Activated T-cell treated with anti-CD3 and anti-CD28 coated beads, Interleukin-2, amount 50 U/mL, for 1 hour (primary cell): Measurements from ENCODE around the gene SRSF12.
"Not testable (repeated sequence)": the region's sequence is repeated elsewhere in the genome, so short reads cannot be mapped to it uniquely, and the experiment has no call there.

ENCODE experiments used
- DNase-seq: peaks from one replicate; pipeline ENCODE4 v3.0.0-alpha.2; 2020

The SRSF12 gene

DNA sequence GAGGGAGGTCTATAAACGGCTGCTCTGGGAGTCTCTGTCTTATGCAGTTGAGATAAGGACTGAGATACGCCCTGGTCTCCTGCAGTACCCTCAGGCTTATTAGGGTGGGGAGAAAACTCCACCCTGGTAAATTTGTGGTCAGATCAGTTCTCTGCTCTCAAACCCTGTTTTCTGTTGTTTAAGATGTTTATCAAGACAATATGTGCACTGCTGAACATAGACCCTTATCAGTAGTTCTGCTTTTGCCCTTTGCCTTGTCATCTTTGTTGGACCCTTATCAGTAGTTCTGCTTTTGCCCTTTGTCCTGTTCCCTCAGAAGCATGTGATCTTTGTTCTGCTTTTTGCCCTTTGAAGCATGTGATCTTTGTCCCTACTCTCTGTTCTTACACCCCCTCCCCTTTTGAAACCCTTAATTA is 10.4 kb upstream of the SRSF12 start:
- DNase-seq = not testable (repeated sequence)

DNA sequence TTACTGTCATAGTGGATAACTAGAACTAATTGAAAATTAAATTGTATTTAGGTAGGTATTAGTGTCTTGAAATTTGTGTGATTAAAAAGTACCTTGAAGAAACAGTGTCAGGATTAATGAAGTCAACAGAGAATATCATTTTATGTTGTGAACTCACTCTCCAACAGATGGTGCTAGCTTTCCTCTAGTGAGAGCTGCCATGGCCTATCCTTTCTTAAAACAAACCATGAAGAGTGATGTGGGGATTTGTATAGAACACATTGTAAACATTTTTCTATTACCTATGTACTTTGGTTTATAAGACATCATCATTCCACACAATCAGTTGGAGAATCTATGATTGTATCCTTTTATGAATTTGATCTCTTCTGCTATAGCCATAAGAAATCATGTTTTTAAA is 4.8 kb upstream of the SRSF12 start:
- DNase-seq = no peak

DNA sequence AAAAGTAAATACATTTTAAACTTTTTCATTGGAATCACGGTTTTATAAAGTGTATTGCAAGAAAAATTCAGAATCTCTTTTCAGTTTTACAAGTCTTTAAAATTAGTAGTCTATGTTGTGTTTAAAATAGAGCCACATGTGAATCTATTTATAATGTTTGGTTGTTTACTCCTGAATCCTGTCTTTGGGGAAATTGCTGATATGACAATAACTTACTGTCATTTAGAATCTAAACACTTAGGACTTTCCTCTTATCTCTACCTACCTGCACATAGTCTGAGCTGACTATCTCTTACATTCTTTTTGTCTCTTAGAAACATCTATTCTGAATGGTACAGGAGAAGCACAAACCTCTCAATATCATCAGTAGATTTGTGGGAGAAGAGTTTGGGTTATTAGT is 4.1 kb upstream of the SRSF12 start:
- DNase-seq = no peak

DNA sequence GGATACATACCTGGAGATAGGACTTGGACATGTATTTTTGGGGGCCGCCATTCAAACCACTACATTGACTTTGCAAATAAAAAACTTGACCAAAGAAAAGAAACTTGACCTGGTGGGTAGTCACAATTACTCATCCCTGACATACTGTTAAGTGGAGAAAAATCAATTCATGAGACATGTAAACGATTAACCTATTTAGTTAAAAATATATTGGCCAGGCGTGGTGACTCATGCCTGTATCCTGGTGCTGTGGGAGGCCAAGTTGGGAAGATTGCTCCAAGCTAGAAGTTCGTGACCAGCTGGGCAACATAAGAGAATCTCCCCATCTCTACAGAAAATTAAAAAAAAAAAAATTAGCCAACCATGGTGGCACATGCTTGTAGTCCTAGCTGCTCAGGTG is 2.5 kb upstream of the SRSF12 start:
- DNase-seq = no peak

DNA sequence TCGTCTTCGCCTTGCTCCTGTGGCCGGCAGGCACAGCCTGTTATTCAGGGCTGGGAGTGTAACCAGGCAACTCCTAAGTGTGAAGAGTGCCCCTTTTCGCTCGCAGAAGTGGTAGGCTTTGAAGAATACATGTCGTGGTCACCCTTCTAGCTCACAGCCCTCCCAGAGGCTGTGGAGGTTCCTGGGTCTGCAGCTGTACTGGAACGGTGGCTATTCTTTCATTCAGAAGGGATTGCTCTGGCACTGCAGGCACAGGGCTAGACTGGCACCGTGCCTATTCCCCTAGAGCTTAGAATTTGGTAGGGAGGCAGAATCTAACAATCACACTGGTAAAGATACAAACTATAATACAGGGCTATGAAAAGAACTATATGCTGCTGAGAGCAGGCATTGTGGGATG is 1.1 kb upstream of the SRSF12 start:
- no peak for DNase-seq

DNA sequence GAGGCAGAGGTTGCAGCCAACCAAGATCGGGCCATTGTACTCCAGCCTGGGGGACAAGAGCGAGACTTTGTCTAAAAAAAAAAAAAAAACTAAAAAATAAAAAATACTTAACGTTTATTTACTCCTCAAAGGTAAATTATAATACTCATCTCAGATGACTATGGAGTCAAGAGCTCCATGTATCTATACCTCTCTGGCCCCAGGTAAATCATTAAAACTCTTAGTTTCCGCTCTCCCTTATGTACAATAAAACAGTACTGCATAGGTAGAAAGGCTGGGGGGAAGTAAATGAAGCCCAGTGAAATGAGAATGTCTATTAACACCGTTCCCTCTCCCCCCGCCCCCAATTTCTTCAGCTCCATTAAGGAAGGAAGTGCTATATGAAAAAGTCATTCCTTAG is 1.2 kb downstream of the SRSF12 start:
- DNase-seq = no peak

DNA sequence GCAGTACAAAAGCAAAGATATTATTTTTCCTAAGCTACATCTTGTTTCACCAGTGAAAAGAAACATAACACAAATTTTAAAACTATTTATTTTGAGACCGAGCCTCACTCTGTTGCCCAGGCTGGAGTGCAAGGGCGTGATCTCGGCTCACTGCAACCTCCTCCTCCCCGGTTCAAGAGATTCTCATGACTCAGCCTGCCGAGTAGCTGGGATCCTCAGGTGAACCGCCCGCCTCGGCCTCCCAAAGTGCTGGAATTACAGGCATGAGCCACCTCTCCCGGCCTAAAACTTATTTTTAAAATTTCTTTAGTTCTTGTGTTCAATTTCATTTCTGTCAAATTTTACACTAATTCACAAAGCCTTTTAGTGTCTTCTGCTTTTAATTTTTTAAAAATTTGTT is 5.9 kb downstream of the SRSF12 start:
- no peak for DNase-seq

DNA sequence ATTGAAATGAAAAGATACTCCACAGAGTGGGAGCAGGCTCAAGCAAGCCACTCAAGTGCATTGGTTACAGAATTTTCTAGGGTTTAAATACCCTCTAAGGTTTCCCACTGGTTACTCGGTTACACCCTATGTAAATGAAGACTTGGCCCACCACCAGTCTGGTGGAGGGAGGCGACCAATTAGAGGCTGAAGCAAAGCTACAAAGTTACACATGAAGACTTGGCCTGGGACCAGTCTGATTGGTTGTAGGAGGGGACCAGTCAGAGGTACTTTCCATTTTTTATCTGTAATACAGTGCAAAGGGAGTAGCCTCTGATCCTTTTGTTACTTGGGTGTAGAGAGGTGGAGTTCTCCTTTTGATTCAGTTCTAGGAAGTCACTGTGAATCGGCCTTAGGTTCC is 7.6 kb downstream of the SRSF12 start:
- no peak for DNase-seq

DNA sequence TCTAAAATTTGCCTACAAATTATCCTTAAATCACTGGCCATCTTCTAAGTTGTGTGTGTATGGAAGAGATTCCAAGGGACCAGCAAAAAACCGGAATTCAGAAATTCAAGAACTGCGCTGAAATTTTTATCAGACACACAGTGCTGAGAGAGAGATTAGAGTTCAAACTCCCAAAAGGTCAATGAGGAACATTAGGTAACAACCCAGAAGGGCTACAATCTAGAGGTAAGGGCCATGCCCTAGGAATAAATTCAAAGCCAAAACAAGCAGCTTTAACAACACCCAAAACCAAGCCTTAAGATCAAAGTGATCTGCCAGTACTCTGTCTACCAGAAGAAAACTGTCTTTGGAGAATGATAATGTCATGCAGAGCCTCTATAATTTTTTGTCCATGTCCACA is 17.8 kb downstream of the SRSF12 start:
- no peak for DNase-seq

DNA sequence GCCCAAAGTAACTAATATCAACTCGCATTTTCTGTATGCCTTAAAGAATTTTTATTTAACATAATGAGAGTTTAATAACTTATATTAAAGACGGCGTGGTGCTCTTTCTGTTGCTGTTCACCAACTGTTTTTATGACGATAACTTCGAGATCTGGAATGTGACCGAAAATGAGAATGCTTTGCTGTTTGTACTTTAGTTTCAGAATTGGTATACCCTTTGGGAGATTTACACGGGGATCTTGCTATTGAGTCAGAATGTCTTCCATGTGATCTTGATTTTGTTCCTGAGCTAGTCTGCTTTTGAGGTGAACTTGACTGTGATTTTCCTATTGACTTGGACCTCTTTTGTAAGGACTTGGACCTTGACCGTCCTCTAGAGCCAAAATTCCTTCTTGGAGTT is 19.4 kb downstream of the SRSF12 start:
- no peak for DNase-seq

DNA sequence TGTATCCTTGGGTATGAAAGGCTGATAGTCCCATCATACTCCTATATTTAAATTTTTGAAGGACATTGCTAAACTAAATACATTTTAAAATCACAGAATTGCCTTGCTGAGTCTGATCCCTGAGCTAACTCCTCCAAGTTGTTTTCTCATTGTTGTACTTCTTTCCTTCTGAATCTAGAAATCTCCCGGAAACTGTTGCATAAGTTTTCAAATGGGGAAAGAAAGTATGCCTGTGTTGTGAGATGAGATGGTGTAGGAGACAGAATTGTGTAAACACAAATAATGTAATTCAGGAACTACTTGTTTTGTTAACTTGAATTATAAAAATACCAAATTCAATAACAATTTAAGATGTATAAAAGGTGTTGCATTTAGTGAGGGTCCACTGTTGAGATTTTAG is 30.0 kb downstream of the SRSF12 start:
- no peak for DNase-seq

DNA sequence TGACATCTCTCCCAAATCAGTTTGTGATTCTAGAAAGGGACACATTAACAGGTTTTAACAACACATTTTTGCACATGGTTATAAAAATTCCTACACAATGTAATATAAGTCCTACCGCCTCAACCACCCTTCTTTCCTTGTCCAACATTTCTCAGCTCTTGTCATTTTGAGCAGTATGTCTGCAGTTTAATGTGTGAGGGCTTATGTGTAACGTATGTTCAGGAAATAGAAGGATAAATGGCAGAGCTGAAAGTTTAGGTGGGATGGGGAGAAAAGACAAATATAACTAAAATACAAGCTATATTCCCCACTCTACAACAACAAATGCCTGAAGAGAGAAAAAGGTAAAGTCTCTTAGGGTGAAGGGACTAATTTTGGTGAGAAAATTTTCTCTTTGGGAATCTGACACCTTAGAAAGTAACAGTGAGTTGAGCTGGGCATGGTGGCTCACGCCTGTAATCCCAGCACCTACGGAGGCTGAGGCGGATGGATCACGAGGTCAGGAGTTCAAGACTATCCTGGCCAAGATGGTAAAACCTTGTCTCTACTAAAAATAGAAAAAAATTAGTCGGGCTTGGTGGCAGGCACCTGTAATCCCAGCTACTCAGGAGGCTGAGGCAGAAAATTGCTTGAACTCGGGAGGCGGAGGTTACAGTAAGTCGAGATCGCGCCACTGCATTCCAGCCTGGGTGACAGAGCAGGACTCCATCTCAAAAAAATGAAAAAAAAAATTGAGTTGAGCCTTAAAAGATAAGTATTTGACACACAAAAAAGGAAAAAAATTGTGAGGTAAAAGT is 32.3 kb downstream of the SRSF12 start:
- no peak for DNase-seq

DNA sequence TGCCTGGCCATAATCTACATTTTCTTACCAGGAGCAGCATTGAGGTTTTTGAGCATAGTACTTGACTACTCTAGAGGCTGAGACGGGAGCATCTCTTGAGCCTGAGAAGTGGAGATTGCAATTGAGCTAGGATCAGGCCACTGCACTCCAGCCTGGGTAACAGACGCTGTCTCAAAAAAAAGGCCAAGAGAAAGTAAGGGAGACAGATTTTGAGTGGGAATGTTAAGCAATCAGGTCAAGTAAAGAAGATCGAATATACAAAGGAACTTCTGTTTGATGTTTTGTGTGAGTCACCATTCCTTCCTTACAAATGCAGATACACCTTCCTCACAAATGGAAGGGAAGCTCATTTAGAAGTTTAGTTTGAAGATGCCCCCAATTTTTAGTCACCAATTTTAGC is 32.9 kb downstream of the SRSF12 start:
- DNase-seq = no peak

DNA sequence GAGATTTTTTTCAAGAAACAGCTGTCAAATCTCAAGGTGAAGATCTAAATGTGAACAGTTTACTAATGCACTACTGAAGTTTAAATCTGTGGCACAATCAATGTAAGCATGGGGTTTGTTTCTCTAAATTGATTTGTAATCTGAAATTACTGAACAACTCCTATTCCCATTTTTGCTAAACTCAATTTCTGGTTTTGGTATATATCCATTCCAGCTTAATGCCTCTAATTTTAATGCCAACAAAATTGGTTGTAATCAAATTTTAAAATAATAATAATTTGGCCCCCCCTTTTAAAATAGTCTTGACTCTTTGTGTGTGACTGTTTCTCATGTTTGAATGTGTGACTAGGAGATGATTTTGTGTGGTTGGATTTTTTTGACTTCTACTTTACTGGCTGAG is 33.3 kb downstream of the SRSF12 start:
- no peak for DNase-seq

DNA sequence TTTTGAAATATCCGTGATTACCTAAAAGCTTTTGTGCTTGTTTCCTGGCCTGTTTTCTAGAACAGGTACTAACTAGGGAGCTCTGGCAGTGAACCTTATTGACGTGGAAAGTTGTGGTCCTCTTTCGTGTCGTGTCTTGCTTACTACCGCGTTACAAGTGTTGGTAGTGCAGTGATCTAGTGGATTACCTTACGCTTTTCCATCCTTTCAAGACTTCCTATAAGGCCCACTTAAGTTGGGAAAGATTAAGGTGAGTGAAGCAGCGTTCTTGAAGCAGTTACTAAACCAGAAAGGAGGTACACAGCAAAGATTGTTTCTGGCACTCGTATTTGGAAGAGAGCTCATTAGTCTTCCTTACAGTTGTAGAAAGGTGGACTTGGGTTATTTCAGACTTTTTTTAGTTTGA is 35.4 kb downstream of the SRSF12 start:
- no peak for DNase-seq

DNA sequence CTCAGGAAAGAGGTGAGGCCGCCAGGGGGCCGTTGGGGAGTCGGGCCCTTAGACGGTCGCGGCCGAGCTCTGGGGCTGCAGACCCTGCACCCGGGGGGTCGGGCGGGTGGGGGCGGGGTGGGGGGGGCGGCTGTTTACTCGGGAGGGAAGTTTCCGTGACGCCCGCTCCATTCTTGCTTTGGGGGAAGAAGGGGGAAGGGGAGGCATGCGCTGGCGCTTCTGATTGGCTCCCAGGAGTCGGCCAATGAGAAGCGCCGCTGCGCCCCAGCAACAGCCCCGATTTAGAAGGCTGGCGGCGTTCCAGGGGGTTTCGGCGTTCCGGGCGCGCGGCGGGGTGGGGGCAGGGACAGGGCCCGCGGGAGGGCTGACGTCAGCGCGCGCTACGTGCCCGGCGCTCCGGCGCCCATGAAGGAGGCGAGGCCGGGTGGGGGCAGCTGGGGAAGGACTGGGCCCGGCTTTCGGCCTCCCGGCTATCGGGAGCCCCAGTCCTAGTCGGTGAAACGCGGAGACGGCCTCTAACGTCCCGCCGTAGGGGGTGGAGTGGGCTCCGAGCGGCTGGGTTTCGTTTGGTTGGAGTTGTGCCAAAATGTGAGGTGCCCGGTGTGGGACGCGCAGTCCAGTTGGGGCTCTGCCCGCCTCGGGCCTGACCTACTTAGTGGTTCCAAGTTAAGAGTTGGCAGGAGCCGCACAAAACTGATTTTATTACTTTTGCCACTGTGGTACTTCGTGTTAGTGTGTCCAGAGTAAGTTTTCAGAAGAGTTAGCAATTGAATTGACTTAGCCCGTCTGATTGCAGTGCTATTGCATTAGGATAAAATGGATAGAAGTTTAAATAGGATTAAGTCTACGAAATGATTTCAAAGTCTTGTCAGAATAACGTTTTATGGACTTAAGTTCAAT is 36.2 kb downstream of the SRSF12 start:
- peak; percentile 98 for DNase-seq

DNA sequence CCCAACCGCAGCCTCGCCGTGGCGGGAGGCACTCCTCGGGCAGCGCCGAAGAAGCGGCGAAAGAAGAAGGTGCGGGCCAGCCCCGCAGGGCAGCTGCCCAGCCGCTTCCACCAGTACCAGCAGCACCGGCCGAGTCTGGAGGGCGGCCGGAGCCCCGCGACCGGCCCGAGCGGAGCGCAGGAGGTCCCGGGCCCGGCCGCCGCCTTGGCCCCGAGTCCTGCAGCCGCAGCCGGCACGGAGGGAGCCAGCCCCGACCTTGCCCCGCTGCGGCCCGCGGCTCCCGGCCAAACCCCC is 36.8 kb downstream of the SRSF12 start:
- DNase-seq = no peak

DNA sequence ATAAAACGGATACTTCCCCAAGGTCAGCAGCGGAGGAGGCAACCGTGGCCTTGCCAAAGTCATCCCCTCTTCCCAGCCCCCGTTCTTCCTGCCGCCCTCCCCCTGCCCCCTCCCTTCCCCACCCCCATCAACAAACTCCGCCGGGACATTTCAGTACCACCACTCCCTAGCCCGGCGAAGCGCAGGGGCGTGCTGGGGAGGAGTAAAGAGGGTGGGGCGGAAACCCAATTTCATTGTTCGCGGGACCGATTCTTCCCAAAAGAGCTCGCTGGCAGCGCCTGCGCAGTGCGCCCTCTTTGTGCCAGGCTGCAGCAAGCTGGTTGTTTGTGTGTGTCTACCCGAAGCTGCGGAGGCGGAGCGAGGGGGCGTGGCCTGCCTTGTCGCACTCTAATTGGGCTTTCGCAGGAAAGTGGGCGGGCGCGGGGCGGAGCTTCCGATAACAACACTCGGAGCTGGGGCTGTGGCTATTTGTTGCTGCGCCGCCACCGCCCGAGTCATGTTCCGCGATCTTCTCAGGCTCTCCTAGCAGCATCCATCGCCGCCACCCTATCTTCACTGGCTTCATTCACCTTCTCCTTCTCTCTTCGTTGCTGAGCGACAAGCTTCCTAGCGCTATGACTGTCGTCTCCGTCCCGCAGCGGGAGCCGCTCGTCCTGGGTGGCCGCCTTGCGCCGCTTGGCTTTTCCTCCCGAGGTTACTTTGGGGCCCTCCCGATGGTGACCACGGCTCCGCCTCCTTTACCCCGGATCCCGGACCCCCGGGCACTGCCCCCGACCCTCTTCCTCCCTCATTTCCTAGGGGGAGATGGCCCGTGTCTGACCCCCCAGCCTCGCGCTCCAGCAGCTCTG is 37.4 kb downstream of the SRSF12 start, which contains the start of gene PNRC1:
Gene PNRC1, plus strand, starts transcription at position 471 of the 848 bp plus-strand sequence. Its CDS starts 144 bp downstream, at position 615.
- DNase-seq = peak; percentile 100

DNA sequence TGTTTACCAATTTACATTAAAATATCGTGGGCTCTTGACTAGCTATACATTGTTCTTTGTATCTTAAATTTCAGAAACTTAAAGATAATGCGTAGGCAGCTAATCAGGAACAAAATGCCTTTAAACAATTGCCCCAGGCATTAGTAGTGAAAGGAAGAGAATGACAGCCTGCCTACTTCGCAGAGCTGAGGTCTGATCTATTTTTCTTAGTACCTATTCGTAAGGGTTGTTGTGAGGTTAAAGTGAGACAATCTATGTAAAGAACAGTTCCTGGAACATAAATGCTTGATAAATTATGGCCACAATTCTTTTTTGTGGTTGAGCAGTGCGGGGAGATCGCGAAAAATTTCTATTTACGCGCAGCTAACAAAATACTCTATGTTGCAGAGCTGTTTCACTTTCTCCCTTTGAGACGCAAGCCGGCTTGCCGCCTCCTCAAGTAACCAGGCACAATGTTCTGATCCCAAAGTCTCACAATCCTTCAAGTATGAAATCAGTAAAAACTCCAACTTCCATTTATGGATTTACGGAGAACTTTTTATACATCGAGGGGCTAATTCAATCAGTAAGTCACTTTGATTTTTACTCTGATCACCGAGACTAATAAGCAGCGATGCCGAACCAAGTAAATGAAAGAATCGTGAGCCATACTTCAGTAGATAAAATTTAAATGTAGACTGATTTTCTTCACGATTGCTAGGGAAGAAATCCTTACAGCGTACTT is 38.2 kb downstream of the SRSF12 start:
- peak; percentile 56 for DNase-seq

DNA sequence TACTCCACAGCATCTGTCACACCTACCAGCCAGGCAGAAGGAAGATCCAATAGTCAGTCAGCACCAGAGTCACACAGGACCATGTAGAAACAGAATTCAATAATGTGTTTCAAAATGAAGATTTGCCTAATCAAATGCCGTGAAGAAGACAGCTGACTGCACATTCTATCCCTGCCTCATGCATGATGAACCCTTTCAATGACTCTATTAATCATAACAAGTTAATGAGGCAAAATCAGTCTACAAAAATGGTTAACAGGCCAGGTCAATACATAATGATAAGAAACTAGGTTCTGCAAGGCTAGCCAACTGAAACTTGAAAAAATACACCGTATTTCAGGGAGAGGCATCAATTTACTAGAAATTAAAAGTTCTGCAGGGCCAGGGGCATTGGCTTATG is 44.0 kb downstream of the SRSF12 start:
- no peak for DNase-seq

DNA sequence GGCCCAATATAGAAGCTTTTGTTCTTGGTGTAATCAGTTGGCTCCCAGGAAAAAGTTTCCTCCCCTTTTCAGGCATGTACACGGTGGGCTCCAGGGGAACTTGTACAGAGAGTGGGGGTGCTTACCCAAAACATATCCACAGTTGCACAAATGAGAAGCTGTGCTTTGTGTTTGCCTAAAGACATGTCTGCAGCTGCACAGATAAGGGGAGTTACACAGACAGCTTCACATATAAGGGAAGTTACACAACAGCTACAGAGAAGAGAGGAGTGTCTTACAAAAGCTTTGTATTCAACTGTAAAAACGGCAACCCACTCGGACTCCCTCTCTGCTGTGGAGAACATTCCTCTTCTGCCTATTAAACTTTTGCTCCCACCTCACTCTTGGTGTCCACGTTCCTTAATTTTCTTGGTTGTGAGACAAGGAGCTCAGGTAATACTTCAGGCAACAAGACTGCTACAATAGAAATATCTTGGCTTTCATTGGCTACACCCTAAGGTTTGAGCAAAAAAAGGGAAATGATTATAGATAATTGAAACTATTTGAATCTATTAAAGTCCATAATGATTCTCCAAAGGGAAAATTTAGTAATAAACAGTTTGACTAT is 44.8 kb downstream of the SRSF12 start:
- DNase-seq = no peak

DNA sequence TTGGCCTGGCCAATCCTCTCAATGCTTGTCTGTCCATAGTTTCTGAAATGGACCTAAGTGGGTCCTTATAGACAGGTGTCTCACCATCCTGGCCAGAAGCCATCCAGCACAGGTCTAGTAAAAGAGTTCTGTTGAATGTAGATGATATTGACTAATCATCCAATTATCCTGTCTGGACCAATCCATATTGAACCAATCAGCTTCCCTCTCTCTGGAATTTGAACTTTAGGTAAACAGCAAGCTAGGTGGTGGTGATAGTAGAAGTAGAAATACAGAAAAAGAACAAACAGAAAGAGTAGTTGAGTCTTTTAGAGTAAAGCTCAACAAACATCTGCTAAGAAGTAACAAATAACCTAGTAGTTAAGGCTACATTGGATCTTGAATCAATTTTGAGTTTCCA is 46.8 kb downstream of the SRSF12 start:
- DNase-seq = no peak
